A549 (cell line): ENCODE data around the gene TMEM82.

Experiments
- MAFK ChIP-seq: fragments of 450-650 bp; IDR thresholded peaks from 2 replicates; pipeline ENCODE4 v1.6.1; 2014; ENCODE audit not compliant: partially characterized antibody
- TF ChIP-seq, protein P1 (sequence below): fragments of >200 bp; sonication (Bioruptor Twin); formaldehyde crosslinking; IDR thresholded peaks from 3 replicates; pipeline ENCODE4 v1.5.1; 2016
- TF ChIP-seq, protein P2 (sequence below): fragments of 250-450 bp; sonication (Bioruptor Pico); IDR thresholded peaks from 2 replicates; pipeline ENCODE4 v1.5.0; 2020; ENCODE audit warnings: low read depth, mild to moderate bottlenecking, moderate library complexity

DNA sequence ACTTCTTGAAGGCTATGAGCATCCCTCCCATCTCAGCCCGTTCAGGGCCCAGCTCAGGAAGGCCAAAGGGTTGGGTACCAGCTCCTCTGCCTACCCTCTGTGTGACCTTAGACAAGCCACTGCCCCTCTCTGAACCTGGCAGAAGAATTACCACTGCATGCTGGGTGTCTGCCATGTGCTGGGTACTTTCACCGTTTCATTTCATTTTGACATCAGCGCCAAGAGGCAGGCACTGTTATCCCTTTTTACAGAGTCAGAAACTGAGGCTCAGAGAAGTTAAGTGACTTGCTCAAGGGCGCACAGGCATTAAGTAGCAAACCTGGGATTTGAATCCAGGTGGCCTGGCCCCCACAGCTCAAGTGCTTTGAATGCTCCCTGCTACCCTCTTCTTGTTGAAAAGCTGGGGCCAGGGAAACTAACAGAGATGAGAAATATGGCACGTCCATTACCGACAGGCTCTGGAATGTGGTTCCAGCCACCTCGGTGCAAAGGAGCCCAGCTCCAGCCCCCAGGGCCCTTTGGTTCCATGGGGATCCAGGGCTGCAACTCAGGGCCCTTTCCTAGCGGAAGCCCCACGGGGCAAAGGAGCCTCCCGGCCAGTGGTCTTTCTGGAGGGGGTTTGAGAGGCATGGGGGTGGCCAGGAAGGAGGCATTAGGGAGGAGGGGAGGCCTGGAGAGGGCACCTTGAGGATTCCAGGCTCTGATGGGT lies 6.5 kb downstream of the TMEM82 start:
- TF ChIP-seq, protein P1, sequence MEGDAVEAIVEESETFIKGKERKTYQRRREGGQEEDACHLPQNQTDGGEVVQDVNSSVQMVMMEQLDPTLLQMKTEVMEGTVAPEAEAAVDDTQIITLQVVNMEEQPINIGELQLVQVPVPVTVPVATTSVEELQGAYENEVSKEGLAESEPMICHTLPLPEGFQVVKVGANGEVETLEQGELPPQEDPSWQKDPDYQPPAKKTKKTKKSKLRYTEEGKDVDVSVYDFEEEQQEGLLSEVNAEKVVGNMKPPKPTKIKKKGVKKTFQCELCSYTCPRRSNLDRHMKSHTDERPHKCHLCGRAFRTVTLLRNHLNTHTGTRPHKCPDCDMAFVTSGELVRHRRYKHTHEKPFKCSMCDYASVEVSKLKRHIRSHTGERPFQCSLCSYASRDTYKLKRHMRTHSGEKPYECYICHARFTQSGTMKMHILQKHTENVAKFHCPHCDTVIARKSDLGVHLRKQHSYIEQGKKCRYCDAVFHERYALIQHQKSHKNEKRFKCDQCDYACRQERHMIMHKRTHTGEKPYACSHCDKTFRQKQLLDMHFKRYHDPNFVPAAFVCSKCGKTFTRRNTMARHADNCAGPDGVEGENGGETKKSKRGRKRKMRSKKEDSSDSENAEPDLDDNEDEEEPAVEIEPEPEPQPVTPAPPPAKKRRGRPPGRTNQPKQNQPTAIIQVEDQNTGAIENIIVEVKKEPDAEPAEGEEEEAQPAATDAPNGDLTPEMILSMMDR, result no peak
- TF ChIP-seq MAFK, result no peak
- TF ChIP-seq, protein P2, sequence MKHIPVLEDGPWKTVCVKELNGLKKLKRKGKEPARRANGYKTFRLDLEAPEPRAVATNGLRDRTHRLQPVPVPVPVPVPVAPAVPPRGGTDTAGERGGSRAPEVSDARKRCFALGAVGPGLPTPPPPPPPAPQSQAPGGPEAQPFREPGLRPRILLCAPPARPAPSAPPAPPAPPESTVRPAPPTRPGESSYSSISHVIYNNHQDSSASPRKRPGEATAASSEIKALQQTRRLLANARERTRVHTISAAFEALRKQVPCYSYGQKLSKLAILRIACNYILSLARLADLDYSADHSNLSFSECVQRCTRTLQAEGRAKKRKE (CRISPR knock-in tag), result no peak
